GM19324 (cell line): ENCODE data around the gene HMGCL.
"Not testable (repeated sequence)": the region's sequence is repeated elsewhere in the genome, so short reads cannot be mapped to it uniquely, and the experiment has no call there.

ENCODE experiments used
- ATAC-seq: cut with Tn5 transposase; IDR thresholded peaks from one replicate; pipeline ENCODE4 v1.9.1; 2021; ENCODE audit warnings: mild to moderate bottlenecking, moderate library complexity; ENCODE audit not compliant: unreplicated experiment, low FRiP score

The HMGCL gene

GRCh38 chr1:23799570-23800399, 25.4 kb downstream of the HMGCL start:
- peak; percentile 10 for ATAC-seq

- ATAC-seq: no peak
Observed at GRCh38 chr1:23799255-23799569, 26.0 kb downstream of the HMGCL start.

GRCh38 chr1:23798662-23799142, 26.5 kb downstream of the HMGCL start:
- ATAC-seq: no peak

GRCh38 chr1:23797478-23798448, 27.5 kb downstream of the HMGCL start:
- no peak for ATAC-seq

GRCh38 chr1:23796466-23797271, 28.6 kb downstream of the HMGCL start:
- ATAC-seq: no peak

GRCh38 chr1:23795676-23796465, 29.4 kb downstream of the HMGCL start:
- no peak for ATAC-seq

GRCh38 chr1:23794732-23795182, 30.5 kb downstream of the HMGCL start:
- ATAC-seq: not testable (repeated sequence)

- no peak for ATAC-seq
Observed at GRCh38 chr1:23793861-23794731, 31.1 kb downstream of the HMGCL start.

- no peak for ATAC-seq
Observed at GRCh38 chr1:23793018-23793781, 32.0 kb downstream of the HMGCL start.

- no peak for ATAC-seq
Observed at GRCh38 chr1:23792151-23792945, 32.9 kb downstream of the HMGCL start.

- ATAC-seq: no peak
Observed at GRCh38 chr1:23791516-23792047, 33.6 kb downstream of the HMGCL start.

GRCh38 chr1:23790696-23791515, 34.3 kb downstream of the HMGCL start, which contains the start of gene LYPLA2:
Gene LYPLA2, plus strand, starts transcription at chr1:23791145. Its CDS starts 1,538 bp downstream, at chr1:23792683.
- peak; percentile 72 for ATAC-seq

- ATAC-seq: no peak
Observed at GRCh38 chr1:23788695-23789094, 36.5 kb downstream of the HMGCL start.

- no peak for ATAC-seq
Observed at GRCh38 chr1:23787701-23788100, 37.5 kb downstream of the HMGCL start.

GRCh38 chr1:23784846-23785245, 40.4 kb downstream of the HMGCL start:
- ATAC-seq: no peak

- not testable (repeated sequence) for ATAC-seq
Observed at GRCh38 chr1:23783141-23783540, 42.1 kb downstream of the HMGCL start.
